ENCODE measurements around the gene VARS2. TPM values are rescaled to one million over a fixed set of nuclear protein-coding genes. Genes with fewer than 3 reads are reported as not detected.
A peak's percentile ranks its signal among the peaks of the same experiment; 100 is the strongest.

VARS2 gene
- total RNA-seq, 1 donor from 2014 or later, result 26.3 TPM

GRCh38 chr6:30930506-30930905 is 16.5 kb downstream of the VARS2 start:
- no peak for DNase-seq (ENCODE audit: low read depth)
- Histone ChIP-seq H3K4me3 (ENCODE audit: low read depth, low read length) (no peak overlapping the region), H3K36me3 (ENCODE audit: control insufficient read depth, insufficient read depth, low read length) (peaks cover 6% of the 10 kb centered on the region), H3K27me3 (ENCODE audit: control insufficient read depth, insufficient read depth, low read length) (no peaks in the 10 kb centered on the region)
- no peak for TF ChIP-seq CTCF (IDR thresholded peaks at IDR 0.05; ENCODE audit: insufficient read depth, low read length, severe bottlenecking)
- FAIRE-seq, result no peak

GRCh38 chr6:30931272-30931671 is 17.2 kb downstream of the VARS2 start:
- H3K27me3 ChIP-seq (ENCODE audit: control insufficient read depth, insufficient read depth, low read length), result no peaks in the 10 kb centered on the region
- FAIRE-seq, result no peak
- TF ChIP-seq CTCF (IDR thresholded peaks at IDR 0.05; ENCODE audit: insufficient read depth, low read length, severe bottlenecking), result no peak
- H3K36me3 ChIP-seq (ENCODE audit: control insufficient read depth, insufficient read depth, low read length), result peaks cover 1% of the 10 kb centered on the region
- H3K4me3 ChIP-seq (ENCODE audit: low read depth, low read length), result no peak overlapping the region
- no peak for DNase-seq (ENCODE audit: low read depth)

- TF ChIP-seq CTCF (IDR thresholded peaks at IDR 0.05; ENCODE audit: insufficient read depth, low read length, severe bottlenecking), result no peak
- FAIRE-seq (no peak), DNase-seq (ENCODE audit: low read depth) (no peak)
- Histone ChIP-seq H3K36me3 (ENCODE audit: control insufficient read depth, insufficient read depth, low read length) (no peaks in the 10 kb centered on the region), H3K4me3 (ENCODE audit: low read depth, low read length) (no peak within 1 kb of the TSS), H3K27me3 (ENCODE audit: control insufficient read depth, insufficient read depth, low read length) (no peaks in the 10 kb centered on the region)
These were observed 18.1 kb downstream of the VARS2 start, which contains the start of gene SFTA2 for GRCh38 chr6:30931969-30932645. Gene SFTA2 (minus strand): TSS chr6:30932170. CDS start chr6:30932096, 74 bp downstream.

- DNase-seq (ENCODE audit: low read depth), result no peak
- Histone ChIP-seq H3K27me3 (ENCODE audit: control insufficient read depth, insufficient read depth, low read length) (no peaks in the 10 kb centered on the region), H3K4me3 (ENCODE audit: low read depth, low read length) (no peak overlapping the region), H3K36me3 (ENCODE audit: control insufficient read depth, insufficient read depth, low read length) (no peaks in the 10 kb centered on the region)
- peak; percentile 94 for FAIRE-seq
- no peak for TF ChIP-seq CTCF (IDR thresholded peaks at IDR 0.05; ENCODE audit: insufficient read depth, low read length, severe bottlenecking)
These were observed 18.8 kb downstream of the VARS2 start for GRCh38 chr6:30932665-30933365.

GRCh38 chr6:30935018-30935417 is 21.0 kb downstream of the VARS2 start:
- no peak for TF ChIP-seq CTCF (IDR thresholded peaks at IDR 0.05; ENCODE audit: insufficient read depth, low read length, severe bottlenecking)
- H3K27me3 ChIP-seq (ENCODE audit: control insufficient read depth, insufficient read depth, low read length), result no peaks in the 10 kb centered on the region
- DNase-seq (ENCODE audit: low read depth) (peak; percentile 71), FAIRE-seq (peak; percentile 68)
- H3K36me3 ChIP-seq (ENCODE audit: control insufficient read depth, insufficient read depth, low read length), result no peaks in the 10 kb centered on the region
- H3K4me3 ChIP-seq (ENCODE audit: low read depth, low read length), result no peak overlapping the region
